NCI-H1417 treated with DMSO at 0.1 percent for 48 hours (cell line): ENCODE results near the gene SYK.
"Not testable (repeated sequence)": the region's sequence is repeated elsewhere in the genome, so short reads cannot be mapped to it uniquely, and the experiment has no call there.

Experiments used
- DNase-seq: peaks from one replicate; lab custom pipeline; 2025; lab: John Stamatoyannopoulos, UW

SYK gene

DNA sequence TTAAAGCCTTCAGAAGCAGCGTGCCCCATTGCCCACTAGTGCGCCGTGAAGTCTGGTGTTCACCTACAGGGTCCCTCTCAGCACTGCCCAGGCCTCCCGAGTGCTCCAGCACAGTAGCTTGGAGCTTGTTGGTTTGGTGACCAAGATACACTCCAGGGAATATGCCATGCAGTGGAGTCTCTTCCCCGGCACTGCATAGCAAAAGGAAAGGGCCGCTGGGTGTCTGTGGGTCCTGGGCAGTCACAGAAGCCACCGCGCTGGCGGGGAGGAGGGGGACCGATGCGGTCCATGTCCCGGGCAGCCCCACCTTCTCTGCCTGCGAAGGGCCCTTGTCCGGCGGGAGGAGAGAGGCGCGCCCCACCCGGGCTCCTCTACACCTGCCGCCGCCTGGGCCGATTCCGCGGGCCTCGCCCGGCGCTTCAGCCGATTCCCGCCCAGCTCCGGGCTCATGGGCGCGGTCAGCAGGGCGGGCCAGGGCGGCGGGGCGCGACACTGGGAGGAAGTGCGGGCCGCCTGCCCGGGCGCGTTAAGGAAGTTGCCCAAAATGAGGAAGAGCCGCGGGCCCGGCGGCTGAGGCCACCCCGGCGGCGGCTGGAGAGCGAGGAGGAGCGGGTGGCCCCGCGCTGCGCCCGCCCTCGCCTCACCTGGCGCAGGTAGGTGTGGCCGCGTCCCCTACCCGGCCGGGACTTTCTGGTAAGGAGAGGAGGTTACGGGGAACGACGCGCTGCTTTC is at the start of gene SYK:
SYK (plus strand) TSS at position 579 of the 732 bp plus-strand sequence. CDS start 42,080 bp downstream, outside the sequence.
- DNase-seq: no peak

GRCh38 chr9:90755514-90756371 is 45.9 kb upstream of the SYK start:
- DNase-seq: not testable (repeated sequence)

DNA sequence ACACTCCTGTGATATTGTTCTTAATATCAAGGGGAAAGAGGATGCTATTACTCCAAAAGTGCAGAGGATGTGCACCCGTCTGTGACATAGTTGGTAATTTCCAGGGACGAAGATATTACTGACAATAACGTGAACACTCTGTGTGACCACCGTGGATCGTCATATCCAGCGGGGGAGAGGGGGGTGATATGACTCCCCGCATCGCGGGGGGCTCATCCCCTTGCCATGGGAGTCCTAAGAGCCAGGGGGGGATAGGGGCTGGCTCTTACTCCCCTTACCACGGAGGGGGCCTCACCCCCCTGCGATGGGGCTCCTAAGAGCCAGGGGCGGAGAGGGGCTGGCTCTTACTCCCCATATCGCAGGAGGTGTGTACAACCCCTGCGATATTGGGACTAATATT is 41.0 kb upstream of the SYK start:
- not testable (repeated sequence) for DNase-seq

DNA sequence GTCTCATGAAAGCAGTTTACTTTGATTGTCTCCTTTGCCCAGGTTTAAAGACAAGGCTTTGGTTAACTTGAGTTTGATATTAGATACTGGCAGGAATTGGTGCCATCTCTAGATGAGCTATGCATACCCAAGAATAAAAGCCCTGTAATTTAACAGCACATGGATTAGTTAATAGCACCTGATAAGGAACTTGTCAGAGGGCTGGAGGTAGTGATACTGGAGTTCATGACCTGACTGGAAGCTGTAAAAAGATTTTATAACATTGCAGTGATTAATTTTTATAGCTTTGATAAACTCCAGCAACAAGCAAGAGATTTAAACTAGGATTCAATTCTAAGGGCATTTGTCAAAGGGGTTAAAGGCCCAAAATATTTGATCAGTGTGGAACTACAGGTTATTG is 34.9 kb upstream of the SYK start:
- no peak for DNase-seq

DNA sequence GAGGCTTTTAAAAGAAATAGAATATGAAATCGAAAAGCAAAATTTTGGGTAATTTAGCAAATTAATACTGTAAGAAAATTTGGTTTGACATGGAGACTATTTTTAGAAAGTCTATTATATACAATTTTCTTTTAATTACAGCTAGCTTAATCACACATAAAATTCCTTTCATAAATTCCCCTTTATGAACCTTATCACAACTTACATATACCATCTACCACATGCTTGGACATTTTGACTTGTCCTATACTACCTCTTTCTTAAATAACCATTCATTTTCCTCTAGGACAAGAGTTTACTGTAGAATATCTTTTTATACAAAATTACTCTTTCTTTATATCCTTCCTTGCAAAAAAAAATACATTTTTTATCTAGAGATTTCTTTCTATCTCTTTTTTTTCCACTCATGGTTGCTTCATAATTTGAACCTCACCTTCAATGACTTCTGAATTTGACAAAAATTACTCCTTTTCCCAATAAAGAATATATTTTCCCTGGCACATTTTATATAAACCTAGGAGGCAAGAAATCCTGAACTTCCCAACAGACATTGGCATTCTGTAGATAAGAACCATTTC is 34.0 kb upstream of the SYK start:
- no peak for DNase-seq

DNA sequence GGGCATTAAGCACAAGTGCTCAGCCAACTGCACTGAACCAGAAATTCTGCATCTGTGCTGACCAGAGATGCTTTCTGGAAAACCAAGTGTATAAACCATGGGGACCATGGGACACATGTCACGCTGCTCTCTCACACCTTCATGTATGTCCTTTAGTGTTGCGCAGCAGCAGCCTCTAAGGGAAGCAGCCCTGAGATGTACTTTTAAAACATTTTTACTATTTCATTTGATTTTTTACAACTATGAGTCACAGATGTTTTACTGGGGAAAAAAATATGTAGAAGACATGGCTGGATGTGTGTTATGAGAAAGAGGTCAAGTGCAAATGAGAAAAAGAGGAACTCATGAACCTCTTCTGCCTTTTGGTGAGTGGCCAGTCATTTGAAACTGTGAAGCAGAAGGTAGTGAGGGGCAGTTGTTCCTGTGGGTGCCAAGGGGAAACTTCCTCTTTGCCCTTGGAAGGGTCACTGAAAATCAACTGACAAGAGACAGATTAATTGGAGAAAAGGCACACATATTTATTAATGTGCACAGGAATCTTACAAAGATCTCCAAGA is 31.4 kb upstream of the SYK start:
- DNase-seq: no peak

DNA sequence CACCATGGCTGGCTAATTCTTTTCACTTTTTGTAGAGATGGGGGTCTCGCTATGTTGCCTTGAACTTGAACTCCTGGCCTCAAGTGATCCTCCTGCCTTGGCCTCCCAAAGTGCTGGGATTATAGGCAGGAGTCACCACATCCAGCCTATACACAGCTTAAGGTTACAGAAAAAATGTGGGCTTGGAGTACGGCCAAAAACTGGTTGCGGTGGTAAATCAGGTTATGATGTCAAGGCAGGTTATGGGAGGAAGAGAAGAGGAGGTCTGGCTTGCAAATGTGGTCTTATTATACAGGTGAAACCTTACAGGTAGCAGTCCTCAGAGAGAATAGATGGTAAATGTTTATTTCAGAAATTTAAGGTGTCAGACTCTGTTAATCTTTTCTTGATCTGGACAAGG is 30.7 kb upstream of the SYK start:
- DNase-seq: no peak

DNA sequence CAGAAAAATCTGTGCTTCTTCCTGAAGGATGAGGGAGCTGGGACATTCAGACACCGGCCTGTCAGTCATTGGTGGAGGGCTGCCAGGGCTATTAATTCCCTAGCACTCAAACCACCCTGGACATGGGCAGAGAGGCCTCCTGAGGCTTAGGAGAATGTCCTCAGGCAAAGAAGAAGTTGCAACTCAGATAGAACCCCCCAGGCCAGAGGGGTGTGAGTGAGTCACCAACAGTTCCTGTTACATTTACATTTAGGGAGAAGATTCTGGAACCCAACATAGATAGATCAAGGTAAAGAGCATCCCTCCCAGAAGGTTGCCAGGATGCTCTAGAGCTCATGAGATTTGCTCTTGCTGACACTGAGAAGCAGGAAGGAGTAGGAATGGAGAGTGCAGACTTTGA is 29.2 kb upstream of the SYK start:
- no peak for DNase-seq

DNA sequence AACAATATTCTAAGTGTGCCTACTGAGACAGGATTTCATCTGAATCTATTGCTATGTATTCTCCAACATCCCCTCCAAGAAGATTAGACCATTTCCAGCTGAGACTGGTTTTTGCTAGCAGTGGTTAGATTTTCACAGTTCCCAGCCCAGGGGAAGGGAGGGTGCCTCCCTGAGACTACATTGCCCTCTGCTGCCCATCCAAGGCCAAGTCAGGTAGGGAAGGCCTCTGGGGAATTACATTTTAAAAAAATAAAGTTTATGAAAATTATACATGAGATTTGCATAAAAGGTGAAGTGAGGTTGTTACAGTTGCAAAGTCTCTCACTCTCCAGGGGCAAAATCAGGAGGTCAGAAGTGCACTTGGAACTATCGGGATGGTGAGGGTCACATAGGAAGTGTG is 28.0 kb upstream of the SYK start:
- no peak for DNase-seq

- no peak for DNase-seq
Measured at GRCh38 chr9:90774071-90774470, 27.5 kb upstream of the SYK start.

DNA sequence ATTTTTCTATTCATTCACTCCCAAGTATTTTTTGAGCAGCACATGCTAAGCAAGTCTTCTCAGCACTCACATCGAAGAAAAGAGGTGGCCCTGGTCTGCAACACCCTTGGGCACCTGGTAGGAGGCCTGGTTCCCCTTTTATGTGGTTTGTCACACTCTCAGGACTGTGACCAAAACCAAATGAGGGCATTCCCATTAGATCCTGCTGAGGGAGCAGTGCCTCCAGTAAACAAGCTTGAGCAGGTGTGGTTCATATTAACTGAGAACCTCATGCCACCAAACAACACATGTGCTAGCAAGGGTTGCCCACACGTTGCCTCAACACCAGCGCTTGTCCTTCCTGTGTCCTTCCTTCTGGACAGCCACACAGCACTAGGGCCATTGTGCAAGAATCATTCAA is 26.9 kb upstream of the SYK start:
- DNase-seq: no peak

DNA sequence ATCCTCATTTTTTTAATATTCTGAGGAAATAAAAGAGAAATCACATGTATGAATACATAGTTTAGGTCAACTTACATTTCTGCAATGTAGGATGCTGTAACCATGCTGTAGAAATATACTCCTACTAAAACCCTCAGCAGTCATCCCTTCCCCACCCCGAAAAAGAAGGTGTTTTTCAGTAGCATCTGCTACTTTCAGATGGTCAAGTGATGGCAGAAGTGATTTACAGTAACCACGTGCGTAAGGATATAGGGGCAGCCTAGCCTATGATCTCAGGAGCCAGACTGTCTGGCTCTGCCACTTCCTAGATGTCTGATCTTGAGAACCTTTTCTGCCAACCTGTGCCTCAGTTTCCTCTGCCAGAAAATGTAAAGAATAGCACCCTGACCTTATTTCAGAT is 26.0 kb upstream of the SYK start:
- DNase-seq: no peak

DNA sequence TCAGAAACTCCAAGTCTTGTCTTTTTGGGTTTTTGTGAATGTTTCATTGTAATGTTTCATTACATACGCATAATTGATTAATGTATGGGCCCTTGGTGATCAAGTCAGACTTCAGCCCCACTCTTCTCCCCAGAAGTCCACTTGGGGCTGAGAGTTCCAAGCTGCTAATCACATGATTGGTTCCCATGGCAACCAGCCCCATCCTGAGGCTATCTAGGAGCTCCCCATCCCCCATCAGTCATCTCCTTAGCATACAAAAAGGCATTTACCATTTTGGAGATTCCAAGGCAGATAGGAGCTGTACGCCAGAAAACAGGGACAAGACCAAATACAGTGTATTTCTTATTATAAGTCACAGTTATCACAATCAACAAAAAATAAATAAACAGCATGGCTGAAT is 22.9 kb upstream of the SYK start:
- no peak for DNase-seq

DNA sequence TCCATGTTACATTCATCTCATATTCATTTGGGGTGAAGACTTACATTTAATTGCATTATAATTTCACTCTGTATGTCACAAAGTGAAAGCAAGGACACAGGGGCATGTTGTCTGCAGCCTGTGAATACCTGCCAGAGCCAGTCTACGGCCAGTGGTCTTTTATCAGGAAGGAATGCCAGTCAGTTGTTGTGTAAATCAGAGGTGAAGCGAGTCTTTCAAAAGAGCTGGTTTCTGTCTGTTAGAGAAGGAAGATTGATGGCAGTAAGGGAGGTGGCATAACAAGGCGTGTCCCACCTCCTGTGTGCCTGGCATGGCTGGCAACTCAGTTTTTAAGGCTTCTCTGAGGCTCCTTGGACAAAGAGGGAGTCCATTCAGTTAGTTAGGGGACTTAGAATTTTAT is 18.1 kb upstream of the SYK start:
- DNase-seq: no peak

- no peak for DNase-seq
Measured at GRCh38 chr9:90783964-90784363, 17.7 kb upstream of the SYK start.

GRCh38 chr9:90787771-90788460 is 13.7 kb upstream of the SYK start:
- no peak for DNase-seq

GRCh38 chr9:90788527-90788926 is 13.1 kb upstream of the SYK start:
- DNase-seq: not testable (repeated sequence)

DNA sequence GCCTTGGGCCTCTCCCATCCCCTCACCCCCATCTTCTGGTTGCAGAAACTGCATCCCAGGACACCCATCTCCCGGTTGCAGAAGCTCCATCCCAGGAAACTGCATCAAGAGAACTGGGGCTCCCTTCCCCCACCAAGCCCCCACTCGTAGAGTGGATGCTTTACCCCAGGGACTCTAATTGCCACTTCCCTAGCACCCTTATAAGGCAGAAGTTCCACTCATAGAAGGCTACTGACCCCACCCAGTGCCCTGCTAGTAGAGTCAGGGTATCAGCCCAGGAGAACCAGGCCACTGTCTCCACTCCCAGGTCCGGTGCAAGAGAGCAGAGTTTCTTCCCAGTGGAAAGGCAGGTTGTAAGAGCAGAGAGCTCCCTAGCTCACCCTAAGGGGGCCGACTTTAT is 12.2 kb upstream of the SYK start:
- DNase-seq: no peak

DNA sequence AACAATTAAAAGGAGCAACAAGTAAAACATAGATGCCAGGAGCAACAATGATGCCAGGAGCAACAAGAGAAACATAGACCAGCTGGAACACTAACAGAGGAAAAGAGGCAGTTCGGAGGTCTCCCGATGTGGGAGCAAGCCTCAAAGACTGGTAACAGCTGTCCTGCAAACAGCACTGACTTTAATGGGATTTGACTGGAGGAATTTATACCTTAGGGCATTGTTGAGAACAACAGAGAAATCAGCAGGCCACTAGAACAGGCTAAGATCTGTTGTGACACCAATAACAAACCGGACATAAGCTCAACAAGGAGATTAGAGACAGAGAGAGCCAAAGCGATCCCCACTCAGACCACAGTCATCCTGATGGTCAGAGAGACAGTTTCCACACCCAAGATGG is 11.8 kb upstream of the SYK start:
- DNase-seq: no peak

GRCh38 chr9:90793024-90793423 is 8.6 kb upstream of the SYK start:
- DNase-seq: not testable (repeated sequence)

- no peak for DNase-seq
Measured at GRCh38 chr9:90793729-90794128, 7.9 kb upstream of the SYK start.

DNA sequence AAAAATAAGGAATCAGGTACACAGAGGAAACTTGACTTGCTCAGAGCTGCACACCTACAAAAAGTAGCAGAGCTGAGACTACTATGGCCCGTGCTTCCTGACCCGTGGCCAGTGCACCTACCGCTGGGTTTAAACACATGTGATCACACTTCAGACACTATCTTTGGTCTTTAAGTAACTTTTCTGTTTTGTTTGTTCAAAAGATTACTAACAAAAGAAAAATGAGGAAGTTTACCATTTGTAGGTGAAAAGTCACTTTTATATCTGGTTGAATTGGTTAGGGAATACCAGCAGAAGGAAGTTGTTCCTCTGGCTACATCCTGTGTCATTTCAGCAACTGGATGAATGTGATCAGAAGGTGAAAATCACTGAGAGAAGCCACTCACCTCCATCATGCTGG is 6.5 kb upstream of the SYK start:
- DNase-seq: no peak
